Activated CD4-positive, alpha-beta T cell treated with anti-CD3 and anti-CD28 coated beads for 36 hours (primary cell): ENCODE measurements around the gene CIZ1. TPM values are rescaled to one million over a fixed set of nuclear protein-coding genes. Genes with fewer than 3 reads are reported as not detected.
"Not testable (repeated sequence)": the region's sequence is repeated elsewhere in the genome, so short reads cannot be mapped to it uniquely, and the experiment has no call there.

ENCODE experiments used
- ATAC-seq: fragments of 200-7000 bp; cut with Tn5 transposase; one replicate; pipeline ENCODE4 v1.10.0; 2021; ENCODE audit warnings: mild to moderate bottlenecking, moderate library complexity
- CTCF ChIA-PET: fragments of 350-600 bp; sonication (Branson Sonifier 250); formaldehyde crosslinking; loops from one replicate; lab custom pipeline; 2021; ENCODE audit warnings: antibody characterized with exemption; lab: Charles Lee
- POLR2A ChIA-PET: fragments of 350-600 bp; sonication (Branson Sonifier 250); formaldehyde crosslinking; loops from one replicate; lab custom pipeline; 2021; ENCODE audit warnings: antibody characterized with exemption, inconsistent platforms; lab: Charles Lee
- DNase-seq: peaks from one replicate; pipeline ENCODE4 v3.0.0-alpha.2; 2020
- H3K27ac Mint-ChIP-seq: one replicate; pipeline ENCODE4 v1.8.0; 2021; ENCODE audit warnings: mixed read lengths
- H3K27me3 Mint-ChIP-seq: one replicate; pipeline ENCODE4 v1.8.0; 2021; ENCODE audit warnings: mixed read lengths
- H3K36me3 Mint-ChIP-seq: one replicate; pipeline ENCODE4 v1.8.0; 2021; ENCODE audit warnings: low read depth, mixed read lengths
- H3K4me1 Mint-ChIP-seq: one replicate; pipeline ENCODE4 v1.8.0; 2021; ENCODE audit warnings: mixed read lengths
- H3K4me3 Mint-ChIP-seq: one replicate; pipeline ENCODE4 v1.8.0; 2021; ENCODE audit warnings: mild to moderate bottlenecking, moderate library complexity, mixed read lengths
- H3K9me3 Mint-ChIP-seq: one replicate; pipeline ENCODE4 v1.8.0; 2021; ENCODE audit warnings: low read depth, mixed read lengths
- intact Hi-C, 2 experiments: fragments of 100-400 bp; cut with DNase I in 1 of 2; cut with micrococcal nuclease in 1 of 2; formaldehyde crosslinking; loops; one replicate each; pipeline versions ENCODE4 v1.14.2 to v1.15.1; 2022 to 2024; cut with DNase I, micrococcal nuclease
- total RNA-seq, 2 experiments: library from RNA; stranded (reverse); gene quantifications; one replicate each; pipeline ENCODE4 v1.2.3, GENCODE V29; 2021

Gene CIZ1, protein sequence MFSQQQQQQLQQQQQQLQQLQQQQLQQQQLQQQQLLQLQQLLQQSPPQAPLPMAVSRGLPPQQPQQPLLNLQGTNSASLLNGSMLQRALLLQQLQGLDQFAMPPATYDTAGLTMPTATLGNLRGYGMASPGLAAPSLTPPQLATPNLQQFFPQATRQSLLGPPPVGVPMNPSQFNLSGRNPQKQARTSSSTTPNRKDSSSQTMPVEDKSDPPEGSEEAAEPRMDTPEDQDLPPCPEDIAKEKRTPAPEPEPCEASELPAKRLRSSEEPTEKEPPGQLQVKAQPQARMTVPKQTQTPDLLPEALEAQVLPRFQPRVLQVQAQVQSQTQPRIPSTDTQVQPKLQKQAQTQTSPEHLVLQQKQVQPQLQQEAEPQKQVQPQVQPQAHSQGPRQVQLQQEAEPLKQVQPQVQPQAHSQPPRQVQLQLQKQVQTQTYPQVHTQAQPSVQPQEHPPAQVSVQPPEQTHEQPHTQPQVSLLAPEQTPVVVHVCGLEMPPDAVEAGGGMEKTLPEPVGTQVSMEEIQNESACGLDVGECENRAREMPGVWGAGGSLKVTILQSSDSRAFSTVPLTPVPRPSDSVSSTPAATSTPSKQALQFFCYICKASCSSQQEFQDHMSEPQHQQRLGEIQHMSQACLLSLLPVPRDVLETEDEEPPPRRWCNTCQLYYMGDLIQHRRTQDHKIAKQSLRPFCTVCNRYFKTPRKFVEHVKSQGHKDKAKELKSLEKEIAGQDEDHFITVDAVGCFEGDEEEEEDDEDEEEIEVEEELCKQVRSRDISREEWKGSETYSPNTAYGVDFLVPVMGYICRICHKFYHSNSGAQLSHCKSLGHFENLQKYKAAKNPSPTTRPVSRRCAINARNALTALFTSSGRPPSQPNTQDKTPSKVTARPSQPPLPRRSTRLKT
- total RNA-seq = 100 to 1,000 TPM in 1 of 2 experiments, 10 to 100 TPM in 1; 79.5 to 110 TPM

DNA sequence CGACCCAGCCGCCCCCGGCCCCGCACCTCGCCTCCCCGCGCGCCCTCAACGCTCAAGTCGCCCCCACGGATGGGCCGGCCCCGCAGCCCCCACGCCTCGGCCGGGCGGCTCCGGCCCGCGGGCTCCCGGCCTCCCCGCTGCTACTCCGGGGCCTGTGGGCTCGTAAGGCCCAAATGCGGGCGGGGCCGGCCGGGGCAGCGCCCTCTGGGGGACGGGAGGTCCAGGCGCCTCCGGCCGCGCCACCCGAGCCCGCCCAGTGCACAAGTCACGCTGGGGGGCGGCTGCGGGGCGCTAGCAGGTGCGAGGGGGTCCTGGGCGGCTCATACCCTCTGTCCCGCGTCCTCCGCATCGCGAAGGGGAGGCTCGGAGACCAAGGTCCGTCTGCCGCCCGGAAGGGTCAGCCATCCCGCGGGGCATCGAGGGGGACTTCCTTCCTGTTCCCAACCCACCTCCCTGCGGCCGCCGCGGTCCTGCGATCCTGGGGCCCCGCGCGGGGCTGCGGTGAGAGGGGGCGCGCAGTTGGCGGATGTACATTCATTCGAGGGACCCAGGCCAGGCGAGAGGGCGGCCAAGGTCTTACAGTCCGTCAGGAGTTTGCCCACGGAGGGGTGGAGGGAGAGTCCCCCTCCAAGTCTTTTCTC lies at the start of gene CIZ1:
CIZ1 (minus strand) TSS at position 167 of the 641 bp plus-strand sequence. CDS start 715 bp downstream, outside the sequence.
- ATAC-seq = peak; percentile 82
- no peaks in the 10 kb centered on the region for H3K9me3 Mint-ChIP-seq
- DNase-seq = peak; percentile 84
- peaks cover 21% of the 10 kb centered on the region for H3K36me3 Mint-ChIP-seq
- peaks cover 28% of the 10 kb centered on the region for H3K4me1 Mint-ChIP-seq
- H3K4me3 Mint-ChIP-seq = peak within 1 kb of the TSS; percentile 87
- H3K27me3 Mint-ChIP-seq = no peaks in the 10 kb centered on the region
- POLR2A ChIA-PET = interaction anchor here (0.6 to 0.7 kb wide), 2 partner anchors 13 to 1435 kb away, joined by 3 to 5 read pairs; partner anchors contain the start of gene NTMT1
- CTCF ChIA-PET = interaction anchor here (0.6 to 1.5 kb wide), 4 partner anchors 10 to 511 kb away, joined by 4 to 7 read pairs (median 4); partner anchors contain the start of gene PKN3
- intact Hi-C loops = loop anchor here (1.0 to 5.0 kb wide), 6 partner anchors 12 to 150 kb away; partner anchors contain the start of genes BBLN (in 1 of the 2), COQ4 (in 1 of the 2), DNM1 (in 1 of the 2) and TRUB2 (in 1 of the 2)
- peak within 1 kb of the TSS; percentile 85 for H3K27ac Mint-ChIP-seq

DNA sequence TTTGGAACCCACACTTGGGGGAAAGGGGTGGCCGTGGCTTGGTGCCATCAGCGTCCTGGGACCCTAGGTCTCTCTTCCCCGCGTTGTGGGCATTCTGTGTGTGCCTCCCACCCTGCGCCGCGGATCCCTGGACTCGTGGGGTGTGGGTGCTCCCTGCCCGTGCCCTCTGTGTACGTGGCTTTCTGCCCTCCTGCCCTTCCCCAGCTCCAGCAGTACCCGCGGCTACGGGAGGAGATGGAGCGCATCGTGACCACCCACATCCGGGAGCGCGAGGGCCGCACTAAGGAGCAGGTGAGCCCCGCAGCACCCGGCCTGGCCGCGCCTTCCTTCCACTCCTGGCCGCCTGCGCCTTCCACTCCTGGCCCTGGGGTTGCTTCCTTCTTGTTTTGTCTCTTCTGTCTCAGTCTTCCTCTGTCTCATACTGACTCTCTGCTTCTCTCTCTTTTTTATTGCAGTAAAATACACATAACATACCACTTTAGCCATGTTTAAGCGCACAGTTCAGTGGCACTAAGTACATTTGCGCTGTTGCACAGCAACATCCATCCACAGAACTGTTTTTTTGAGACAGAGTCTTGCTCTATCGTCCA lies 42.5 kb upstream of the CIZ1 start:
- Mint-ChIP-seq H3K27me3 (no peaks in the 10 kb centered on the region), H3K4me1 (no peaks in the 10 kb centered on the region), H3K4me3 (no peak overlapping the region), H3K9me3 (no peaks in the 10 kb centered on the region), H3K36me3 (no peaks in the 10 kb centered on the region), H3K27ac (no peak overlapping the region)
- ChIA-PET POLR2A (no interaction called here), CTCF (no interaction called here)
- DNase-seq (no peak), ATAC-seq (no peak)
- intact Hi-C loops = no loop called here

DNA sequence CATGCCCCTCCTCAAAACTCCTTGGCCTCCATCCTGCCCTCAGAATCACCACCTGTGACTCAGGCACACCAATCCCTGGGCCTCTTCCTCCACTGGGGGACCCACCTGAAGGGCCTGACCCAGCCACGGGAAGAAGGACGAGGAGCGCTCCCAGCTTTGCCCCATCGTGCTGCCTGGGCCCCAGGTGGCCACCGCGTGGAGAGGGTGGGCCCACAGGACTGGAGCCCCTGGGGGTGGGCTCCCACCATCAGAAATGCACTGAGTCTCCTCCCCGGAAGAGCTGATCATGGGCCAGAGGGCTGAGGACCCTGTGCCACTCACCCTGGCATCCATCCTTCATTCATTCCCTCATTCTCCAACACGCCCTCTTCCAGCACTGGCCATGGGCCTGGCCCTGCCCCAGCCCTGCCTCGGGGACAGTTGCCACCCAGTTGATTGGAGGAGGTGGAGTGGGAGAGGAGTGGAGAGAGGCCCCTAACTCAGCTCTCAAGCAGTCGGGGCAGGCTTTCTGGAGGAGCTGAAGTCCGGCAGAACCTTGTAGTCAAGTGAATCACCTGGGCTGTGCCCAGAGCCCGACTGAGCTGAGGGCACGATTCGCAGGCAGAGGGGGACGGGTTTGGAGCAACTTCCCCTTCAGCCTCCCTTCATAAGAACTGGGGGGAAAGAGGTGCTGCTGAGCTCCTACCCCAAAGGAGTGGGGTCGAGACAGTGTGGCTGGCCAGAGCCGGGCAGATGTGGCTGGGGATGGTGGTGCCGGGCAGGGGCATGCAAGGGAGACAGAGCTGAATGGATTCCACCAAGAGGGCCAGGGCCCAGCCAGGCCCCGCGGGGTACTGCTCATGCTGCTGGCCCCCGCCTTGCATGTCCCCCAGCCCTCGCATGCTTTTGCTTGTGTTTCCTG lies 41.4 kb upstream of the CIZ1 start:
- Mint-ChIP-seq H3K27me3 (no peaks in the 10 kb centered on the region), H3K4me1 (no peaks in the 10 kb centered on the region), H3K4me3 (no peak overlapping the region), H3K9me3 (no peaks in the 10 kb centered on the region), H3K27ac (no peak overlapping the region), H3K36me3 (no peaks in the 10 kb centered on the region)
- ATAC-seq (no peak), DNase-seq (no peak)
- intact Hi-C loops = no loop called here
- ChIA-PET CTCF (interaction anchor here (0.6 kb wide), 1 partner anchor 8 kb away, joined by 3 read pairs; no protein-coding TSS in a partner anchor), POLR2A (no interaction called here)

DNA sequence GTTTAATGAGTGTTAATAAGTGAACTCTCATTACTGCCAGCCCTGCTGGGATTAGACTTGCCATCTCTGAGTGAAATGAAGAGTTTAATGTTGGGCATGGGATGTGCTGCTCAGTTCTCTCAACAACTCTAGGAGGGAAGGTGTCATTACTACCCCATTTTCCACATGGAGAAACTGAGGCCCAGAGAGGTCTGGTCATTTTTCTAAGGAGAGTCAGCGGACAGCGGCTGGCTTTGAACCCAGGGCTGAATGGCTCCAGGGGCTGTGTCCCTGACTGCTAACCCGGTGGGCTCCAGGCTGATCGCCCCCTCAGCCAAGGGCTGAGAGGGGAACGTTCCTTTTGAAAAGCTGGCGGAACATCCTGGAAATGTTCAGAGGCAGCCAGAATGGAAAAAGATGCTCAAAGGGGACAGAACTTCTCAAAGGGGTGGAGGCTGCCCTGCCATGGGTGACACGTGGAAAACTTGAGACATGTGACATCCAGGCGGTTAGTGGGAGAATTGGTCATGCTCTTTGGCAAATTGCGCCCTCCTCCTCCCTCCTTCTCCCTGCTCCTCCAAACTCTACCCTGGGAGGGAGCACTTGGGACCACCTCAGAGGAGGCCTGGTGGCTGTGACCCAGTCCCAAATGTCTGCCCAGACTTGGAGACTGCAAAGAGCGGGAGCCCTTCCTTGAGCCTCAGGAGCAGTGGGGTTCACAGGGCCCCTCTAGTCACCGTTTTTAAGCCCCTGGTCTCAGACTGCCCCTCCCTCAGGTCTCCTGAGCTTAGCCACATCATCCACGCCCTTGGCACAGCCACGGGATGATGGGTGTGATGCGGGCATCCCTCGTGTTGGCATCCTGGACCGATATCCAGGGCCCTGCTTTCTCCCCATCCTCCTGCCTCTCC lies 40.5 kb upstream of the CIZ1 start:
- Mint-ChIP-seq H3K27ac (no peak overlapping the region), H3K4me1 (no peaks in the 10 kb centered on the region), H3K9me3 (no peaks in the 10 kb centered on the region), H3K4me3 (no peak overlapping the region), H3K36me3 (no peaks in the 10 kb centered on the region), H3K27me3 (no peaks in the 10 kb centered on the region)
- intact Hi-C loops = no loop called here
- ATAC-seq (peak; percentile 55), DNase-seq (peak; percentile 36)
- CTCF ChIA-PET = interaction anchor here (0.6 kb wide), 1 partner anchor 847 kb away, joined by 3 read pairs; no protein-coding TSS in a partner anchor
- POLR2A ChIA-PET = interaction anchor here (0.6 kb wide), 1 partner anchor 162 kb away, joined by 3 read pairs; no protein-coding TSS in a partner anchor

DNA sequence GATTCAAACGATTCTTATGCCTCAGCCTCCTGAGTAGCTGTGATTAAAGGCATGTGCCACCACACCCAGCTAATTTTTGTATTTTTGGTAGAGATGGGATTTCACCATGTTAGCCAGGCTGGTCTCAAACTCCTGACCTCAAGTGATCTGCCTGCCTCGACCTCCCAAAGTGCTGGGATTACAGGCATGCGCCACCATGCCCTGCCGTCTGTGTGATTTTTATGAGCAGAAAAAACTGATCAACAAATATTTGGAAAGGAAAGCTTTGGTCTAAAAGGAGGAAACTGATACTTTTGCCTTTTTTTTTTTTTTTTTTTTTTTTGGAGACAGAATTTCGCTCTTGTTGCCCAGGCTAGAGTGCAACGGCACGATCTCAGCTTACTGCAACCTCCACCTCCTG lies 39.5 kb upstream of the CIZ1 start:
- H3K27me3 Mint-ChIP-seq, H3K4me1 Mint-ChIP-seq, H3K36me3 Mint-ChIP-seq, H3K4me3 Mint-ChIP-seq, DNase-seq, ATAC-seq, H3K27ac Mint-ChIP-seq, intact Hi-C loops, H3K9me3 Mint-ChIP-seq: not testable (repeated sequence)
- POLR2A ChIA-PET = interaction anchor here (0.6 kb wide), 2 partner anchors 163 to 311 kb away, joined by 3 to 6 read pairs; no protein-coding TSS in a partner anchor
- CTCF ChIA-PET = interaction anchor here (0.6 kb wide), 1 partner anchor 848 kb away, joined by 3 read pairs; no protein-coding TSS in a partner anchor

DNA sequence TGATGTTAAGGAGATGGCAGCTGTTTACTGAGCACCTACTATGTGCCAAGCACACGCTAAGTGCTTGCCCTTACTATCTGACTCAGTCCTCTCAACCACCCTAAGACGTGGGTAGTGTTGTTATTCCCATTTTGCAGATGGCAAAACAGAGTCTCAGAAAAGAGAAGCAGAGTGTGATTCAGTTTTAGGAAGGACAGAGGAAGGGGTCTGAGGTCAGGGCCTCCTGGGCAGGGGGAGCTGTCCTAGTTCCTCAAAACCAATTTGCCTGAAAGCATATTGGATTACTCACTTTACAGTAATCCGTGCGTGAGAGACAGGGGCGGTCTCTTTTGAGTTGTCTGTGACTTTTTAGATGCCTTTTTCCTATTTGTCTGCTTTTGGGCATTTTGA lies 35.0 kb upstream of the CIZ1 start:
- Mint-ChIP-seq H3K27ac (no peak overlapping the region), H3K9me3 (no peaks in the 10 kb centered on the region), H3K4me3 (no peak overlapping the region), H3K27me3 (no peaks in the 10 kb centered on the region), H3K4me1 (no peaks in the 10 kb centered on the region), H3K36me3 (no peaks in the 10 kb centered on the region)
- ChIA-PET CTCF (no interaction called here), POLR2A (interaction anchor here (0.5 kb wide), 1 partner anchor 323 kb away, joined by 4 read pairs; no protein-coding TSS in a partner anchor)
- ATAC-seq (no peak), DNase-seq (no peak)
- intact Hi-C loops = no loop called here

DNA sequence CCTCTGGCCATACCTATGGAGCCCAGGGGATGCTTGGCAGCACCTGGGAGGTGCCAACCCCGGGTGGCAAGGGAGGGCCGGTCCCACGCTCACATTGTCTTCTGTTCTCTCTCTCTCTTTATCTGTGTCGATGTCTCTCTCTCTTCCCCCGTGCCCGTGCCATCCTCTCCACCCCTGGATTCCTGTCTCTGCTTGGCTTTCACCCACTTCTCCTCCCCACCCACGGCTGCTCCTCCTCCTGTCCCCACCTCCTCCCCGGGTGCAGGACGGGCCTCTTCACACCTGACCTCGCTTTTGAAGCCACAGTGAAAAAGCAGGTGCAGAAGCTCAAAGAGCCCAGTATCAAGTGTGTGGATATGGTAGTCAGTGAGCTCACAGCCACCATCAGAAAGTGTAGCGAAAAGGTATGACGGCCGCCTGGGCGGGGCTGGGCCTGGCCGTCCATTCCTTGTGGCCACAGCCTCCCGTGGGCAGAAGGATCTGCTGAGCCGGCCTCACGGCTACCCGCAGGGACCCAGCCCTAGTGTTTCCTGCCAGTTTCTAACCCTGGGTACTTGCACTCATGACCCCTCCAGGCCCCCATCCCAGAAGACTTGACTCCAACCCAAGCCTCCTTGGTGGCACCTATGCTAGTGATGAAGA lies 34.5 kb upstream of the CIZ1 start:
- no peaks in the 10 kb centered on the region for H3K36me3 Mint-ChIP-seq
- DNase-seq = no peak
- CTCF ChIA-PET = no interaction called here
- H3K9me3 Mint-ChIP-seq = no peaks in the 10 kb centered on the region
- POLR2A ChIA-PET = interaction anchor here (0.5 kb wide), 1 partner anchor 324 kb away, joined by 4 read pairs; no protein-coding TSS in a partner anchor
- H3K27ac Mint-ChIP-seq = no peak overlapping the region
- H3K4me1 Mint-ChIP-seq = no peaks in the 10 kb centered on the region
- intact Hi-C loops = no loop called here
- H3K27me3 Mint-ChIP-seq = no peaks in the 10 kb centered on the region
- ATAC-seq = no peak
- no peak overlapping the region for H3K4me3 Mint-ChIP-seq

DNA sequence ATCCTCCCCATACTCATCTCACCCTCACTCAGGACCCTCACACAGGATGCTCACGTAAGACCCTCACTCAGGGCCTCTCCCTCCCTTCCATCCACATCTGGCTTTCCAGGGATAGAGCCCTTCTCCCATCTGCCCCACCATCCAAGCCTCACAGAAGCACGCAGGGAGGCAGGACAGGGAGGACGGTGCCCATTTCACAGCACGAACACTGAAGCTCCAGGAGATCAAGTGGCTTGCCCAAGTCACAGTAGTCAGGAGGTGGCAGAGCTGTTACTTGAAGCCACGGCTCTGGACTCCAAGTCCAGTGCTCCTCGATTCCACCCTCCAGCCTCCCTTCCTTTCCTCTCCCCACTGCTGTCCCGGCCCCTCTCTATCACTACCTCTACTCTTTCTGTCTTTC lies 33.5 kb upstream of the CIZ1 start:
- no peak overlapping the region for H3K4me3 Mint-ChIP-seq
- no peak for ATAC-seq

More for the DNA sequence above, 33.5 kb upstream of the CIZ1 start:
- DNase-seq = no peak
- Mint-ChIP-seq H3K9me3 (no peaks in the 10 kb centered on the region), H3K4me1 (no peaks in the 10 kb centered on the region), H3K27me3 (no peaks in the 10 kb centered on the region), H3K27ac (no peak overlapping the region), H3K36me3 (no peaks in the 10 kb centered on the region)
- ChIA-PET POLR2A (no interaction called here), CTCF (no interaction called here)
- intact Hi-C loops = no loop called here
